ENCODE data around the gene KCNJ16.

The KCNJ16 gene

DNA sequence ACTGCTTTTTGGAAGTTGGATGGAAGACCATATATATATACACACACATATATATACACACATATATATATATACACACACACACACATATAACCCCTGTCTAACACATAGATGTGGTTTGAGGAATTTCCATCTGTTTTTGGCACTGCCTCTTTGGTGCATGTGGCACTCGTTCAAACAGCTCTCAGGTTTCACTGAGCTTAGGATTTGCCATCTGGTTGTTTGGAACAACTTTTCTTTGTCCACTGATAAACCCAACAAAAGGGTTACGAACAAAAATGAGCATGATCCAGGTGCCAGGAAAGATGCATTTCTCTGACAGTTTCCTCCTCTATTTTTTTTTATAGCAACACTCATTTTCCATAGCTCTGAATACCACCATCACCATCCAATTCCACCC lies 14.6 kb upstream of the KCNJ16 start:
- DNase-seq (ENCODE audit: low read depth) = peak; percentile 55

DNA sequence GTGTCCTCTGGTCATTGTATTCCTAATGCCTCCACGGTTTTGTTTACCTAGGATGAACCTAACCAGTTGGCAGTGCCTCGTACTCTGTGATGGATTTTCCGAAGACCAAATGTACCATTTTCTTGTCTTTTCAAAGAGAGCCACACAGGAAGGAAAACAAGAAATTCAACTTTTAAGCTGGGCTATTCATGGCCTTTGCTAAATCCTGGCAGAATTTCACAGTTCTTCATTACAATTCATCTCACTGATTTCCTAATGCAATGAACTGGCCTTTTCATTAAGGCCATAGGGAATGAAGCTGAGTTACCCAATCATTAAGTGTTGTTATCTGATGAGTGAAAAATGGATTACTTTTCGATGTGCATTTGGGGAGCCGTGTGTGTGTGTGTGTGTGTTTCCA lies 7.9 kb upstream of the KCNJ16 start:
- in situ Hi-C loops (cut with HindIII; ENCODE audit: low sequenced_read_pairs) = no loop called here
- no peak overlapping the region for H3K4me3 ChIP-seq (ENCODE audit: low read depth, low read length)
- no peak for DNase-seq (ENCODE audit: low read depth)
- TF ChIP-seq, protein P1, sequence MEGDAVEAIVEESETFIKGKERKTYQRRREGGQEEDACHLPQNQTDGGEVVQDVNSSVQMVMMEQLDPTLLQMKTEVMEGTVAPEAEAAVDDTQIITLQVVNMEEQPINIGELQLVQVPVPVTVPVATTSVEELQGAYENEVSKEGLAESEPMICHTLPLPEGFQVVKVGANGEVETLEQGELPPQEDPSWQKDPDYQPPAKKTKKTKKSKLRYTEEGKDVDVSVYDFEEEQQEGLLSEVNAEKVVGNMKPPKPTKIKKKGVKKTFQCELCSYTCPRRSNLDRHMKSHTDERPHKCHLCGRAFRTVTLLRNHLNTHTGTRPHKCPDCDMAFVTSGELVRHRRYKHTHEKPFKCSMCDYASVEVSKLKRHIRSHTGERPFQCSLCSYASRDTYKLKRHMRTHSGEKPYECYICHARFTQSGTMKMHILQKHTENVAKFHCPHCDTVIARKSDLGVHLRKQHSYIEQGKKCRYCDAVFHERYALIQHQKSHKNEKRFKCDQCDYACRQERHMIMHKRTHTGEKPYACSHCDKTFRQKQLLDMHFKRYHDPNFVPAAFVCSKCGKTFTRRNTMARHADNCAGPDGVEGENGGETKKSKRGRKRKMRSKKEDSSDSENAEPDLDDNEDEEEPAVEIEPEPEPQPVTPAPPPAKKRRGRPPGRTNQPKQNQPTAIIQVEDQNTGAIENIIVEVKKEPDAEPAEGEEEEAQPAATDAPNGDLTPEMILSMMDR (IDR thresholded peaks at IDR 0.05; ENCODE audit: low read depth, low read length, missing control alignments) = no peak

More for the DNA sequence above, 14.6 kb upstream of the KCNJ16 start:
- TF ChIP-seq, protein P1 (IDR thresholded peaks at IDR 0.05; ENCODE audit: low read depth, low read length, missing control alignments) = no peak
- in situ Hi-C loops (cut with HindIII; ENCODE audit: low sequenced_read_pairs) = no loop called here
- no peak overlapping the region for H3K4me3 ChIP-seq (ENCODE audit: low read depth, low read length)

DNA sequence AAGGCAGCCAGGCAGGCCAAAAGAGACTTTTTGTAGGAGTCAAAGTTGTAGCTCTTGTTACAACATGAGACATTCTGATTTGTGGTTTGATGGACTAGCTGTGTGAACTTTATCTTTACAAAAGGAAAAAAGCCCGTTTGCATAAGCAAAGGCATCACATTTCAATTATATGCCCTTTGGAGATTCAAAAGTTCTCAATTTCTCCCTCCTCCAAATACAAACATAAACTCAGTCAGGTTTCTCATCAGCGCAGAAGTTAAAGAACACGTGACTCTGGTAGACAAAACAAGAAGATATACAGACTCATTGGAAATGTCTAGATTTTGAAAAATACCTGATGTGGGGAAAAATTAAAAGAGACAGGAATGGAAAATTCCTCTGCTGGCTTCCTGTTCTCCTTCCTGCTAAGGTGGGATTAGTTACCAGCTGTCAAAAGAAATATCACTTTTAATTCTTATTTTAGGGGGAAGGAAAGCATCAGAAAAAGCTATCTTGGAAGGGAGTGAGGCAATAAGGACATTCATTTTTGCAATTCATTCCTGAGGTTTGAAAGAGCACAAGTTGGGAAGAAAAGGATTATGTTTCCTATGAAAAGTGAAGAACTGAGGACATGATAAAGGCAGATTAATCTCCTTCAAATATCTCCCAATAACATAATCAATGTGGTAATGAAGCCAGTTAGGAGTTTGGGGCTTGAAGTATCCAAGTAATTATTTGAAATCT lies 4.6 kb upstream of the KCNJ16 start:
- in situ Hi-C loops (cut with HindIII; ENCODE audit: low sequenced_read_pairs) = no loop called here
- TF ChIP-seq, protein P1 (IDR thresholded peaks at IDR 0.05; ENCODE audit: low read depth, low read length, missing control alignments) = no peak
- no peak for DNase-seq (ENCODE audit: low read depth)
- H3K4me3 ChIP-seq (ENCODE audit: low read depth, low read length) = no peak overlapping the region

DNA sequence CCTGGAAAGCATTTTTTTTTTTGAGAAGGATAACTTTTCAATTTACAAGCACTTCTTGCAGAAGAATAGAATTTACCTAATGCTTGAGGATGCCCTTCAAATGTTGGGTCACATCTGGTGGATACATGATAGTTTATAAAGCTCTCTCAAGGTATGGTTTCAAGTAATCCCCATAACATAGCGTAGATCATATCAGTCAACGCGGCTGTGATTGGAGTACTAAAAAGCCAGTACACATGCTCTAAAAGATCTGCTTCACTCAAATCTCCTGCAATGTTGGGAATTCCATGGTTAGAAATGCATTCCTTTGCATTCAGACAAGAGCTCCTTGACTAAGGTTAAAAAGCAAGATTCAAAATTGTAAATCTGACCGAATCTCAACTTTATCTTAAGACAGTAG lies 3.9 kb upstream of the KCNJ16 start:
- TF ChIP-seq, protein P1 (IDR thresholded peaks at IDR 0.05; ENCODE audit: low read depth, low read length, missing control alignments) = no peak
- H3K4me3 ChIP-seq (ENCODE audit: low read depth, low read length) = no peak overlapping the region
- in situ Hi-C loops (cut with HindIII; ENCODE audit: low sequenced_read_pairs) = no loop called here

DNA sequence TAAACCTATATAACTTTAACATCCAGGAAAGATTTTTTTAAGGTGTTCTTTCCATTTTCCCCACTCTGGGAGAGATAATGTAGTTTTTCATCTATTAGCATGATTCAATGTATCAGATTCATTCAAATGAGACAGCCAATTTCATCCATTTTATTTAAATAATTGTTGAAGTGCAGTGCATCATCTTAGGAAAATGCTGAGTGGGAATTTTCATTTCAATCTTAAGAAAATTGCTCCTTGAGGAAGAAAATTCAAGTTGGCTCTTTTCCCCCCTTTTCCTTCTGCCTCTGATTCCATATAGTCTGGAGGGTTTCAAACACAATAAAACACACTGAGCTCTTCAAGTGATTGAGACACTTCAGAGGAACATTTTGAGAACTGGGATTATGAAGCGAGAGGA lies 3.4 kb upstream of the KCNJ16 start:
- in situ Hi-C loops (cut with HindIII; ENCODE audit: low sequenced_read_pairs) = no loop called here
- DNase-seq (ENCODE audit: low read depth) = no peak
- TF ChIP-seq, protein P1 (IDR thresholded peaks at IDR 0.05; ENCODE audit: low read depth, low read length, missing control alignments) = no peak
- H3K4me3 ChIP-seq (ENCODE audit: low read depth, low read length) = no peak overlapping the region

More for the DNA sequence above, 3.9 kb upstream of the KCNJ16 start:
- no peak for DNase-seq (ENCODE audit: low read depth)

DNA sequence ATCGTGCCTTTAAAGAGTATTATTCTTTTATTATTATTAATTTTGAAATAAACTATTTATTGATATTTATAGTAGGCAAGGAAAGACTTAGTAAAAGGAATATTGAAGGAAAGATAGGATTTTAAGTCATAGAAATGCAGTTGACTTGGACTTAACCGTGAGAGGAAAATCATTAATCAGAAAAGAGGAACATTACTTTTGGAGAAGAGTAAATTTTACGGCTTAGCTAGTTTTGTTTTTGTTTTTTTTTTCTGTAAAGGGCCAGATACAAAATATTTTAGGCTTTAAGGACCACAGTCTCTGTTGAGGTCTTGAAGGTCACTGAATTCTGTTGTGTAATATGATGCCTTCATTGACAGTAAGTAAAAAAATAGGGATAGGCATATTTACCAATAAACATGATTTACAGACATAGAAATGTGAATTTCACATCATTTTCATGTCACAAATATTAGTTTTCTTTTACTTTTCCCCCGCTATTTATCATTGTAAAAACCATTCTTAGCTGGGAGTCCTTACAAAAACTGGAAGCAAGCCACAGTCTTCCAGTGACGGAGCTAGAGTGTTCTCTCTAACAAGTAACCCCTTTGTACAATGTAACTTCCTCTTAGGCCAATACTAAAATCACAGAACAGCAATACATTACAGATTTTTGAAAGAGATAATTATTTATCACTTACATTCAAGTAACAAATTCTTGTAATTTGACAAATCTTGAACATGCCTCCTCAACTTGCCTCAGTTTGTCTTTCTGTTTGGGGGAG lies 2.3 kb upstream of the KCNJ16 start:
- H3K4me3 ChIP-seq (ENCODE audit: low read depth, low read length) = no peak overlapping the region
- DNase-seq (ENCODE audit: low read depth) = no peak
- in situ Hi-C loops (cut with HindIII; ENCODE audit: low sequenced_read_pairs) = no loop called here
- TF ChIP-seq, protein P1 (IDR thresholded peaks at IDR 0.05; ENCODE audit: low read depth, low read length, missing control alignments) = no peak

Measured in astrocyte of the cerebellum (primary cell).